CD8-positive, alpha-beta memory T cell (primary cell): ENCODE results near the gene DNMT3L. TPM values are rescaled to one million over a fixed set of nuclear protein-coding genes. Genes with fewer than 3 reads are reported as not detected.

ENCODE experiments used
- polyA plus RNA-seq: library from polyadenylated mRNA; unstranded; fragments of 300-500 nt; fragmentation: Illumina TruSeq; gene quantifications from one replicate; pipeline ENCODE4 v1.2.3, GENCODE V29; 2021
- total RNA-seq, 2 experiments: library from RNA; stranded (reverse); gene quantifications; one replicate each; pipeline ENCODE4 v1.2.3, GENCODE V29; 2021

DNMT3L gene
- total and polyA plus RNA-seq, 3 experiments from 2014 or later: not detected

Other genes with a start within 250 kb of the DNMT3L start
- gene TRAPPC10, start 249.6 kb downstream of the DNMT3L start, total RNA-seq: 10 to 100 TPM; 50.0 to 54.7 TPM
- gene TRAPPC10, start 249.6 kb downstream of the DNMT3L start, polyA plus RNA-seq: 45.1 TPM
- 10 to 100 TPM; 10.4 to 15.5 TPM for gene PWP2, start 154.5 kb downstream of the DNMT3L start, total RNA-seq
- gene PWP2, start 154.5 kb downstream of the DNMT3L start, polyA plus RNA-seq: 13.2 TPM
- gene GATD3, start 128.2 kb downstream of the DNMT3L start, total RNA-seq: 1 to 10 TPM; 7.6 to 9.0 TPM
- gene GATD3, start 128.2 kb downstream of the DNMT3L start, polyA plus RNA-seq: 47.3 TPM
- 1 to 10 TPM; 1.3 to 1.6 TPM for gene ICOSLG, start 21.0 kb downstream of the DNMT3L start, total RNA-seq
- 2.3 TPM for gene ICOSLG, start 21.0 kb downstream of the DNMT3L start, polyA plus RNA-seq
- not detected for gene AIRE, start 24.0 kb upstream of the DNMT3L start, total RNA-seq
- gene AIRE, start 24.0 kb upstream of the DNMT3L start, polyA plus RNA-seq: 0.22 TPM
- 100 to 1,000 TPM; 122 to 129 TPM for gene PFKL, start 38.2 kb upstream of the DNMT3L start, total RNA-seq
- 105 TPM for gene PFKL, start 38.2 kb upstream of the DNMT3L start, polyA plus RNA-seq
- 10 to 100 TPM; 17.6 to 19.2 TPM for gene CFAP410, start 77.5 kb upstream of the DNMT3L start, total RNA-seq
- gene CFAP410, start 77.5 kb upstream of the DNMT3L start, polyA plus RNA-seq: 36.4 TPM
- gene TRPM2, start 91.7 kb upstream of the DNMT3L start, total RNA-seq: 1 to 10 TPM; 1.9 to 2.6 TPM
- gene TRPM2, start 91.7 kb upstream of the DNMT3L start, polyA plus RNA-seq: 2.4 TPM
- gene LRRC3, start 193.6 kb upstream of the DNMT3L start, total RNA-seq: under 1 TPM; 0.80 to 0.90 TPM
- 0.17 TPM for gene LRRC3, start 193.6 kb upstream of the DNMT3L start, polyA plus RNA-seq